Gastroesophageal sphincter (tissue), 4 donors: Measurements from ENCODE around the gene KCNMA1. TPM values are rescaled to one million over a fixed set of nuclear protein-coding genes. Genes with fewer than 3 reads are reported as not detected.

Source experiments
- ATAC-seq: fragments of 150-250 bp; one replicate; pipeline ENCODE4 v1.9.1; 2016; ENCODE audit warnings: mild to moderate bottlenecking, moderate library complexity
- H3K27ac ChIP-seq, 4 donors: fragments of 200-600 bp; sonication (generic) in 3 of 4; 1 replicate in 3 of 4; 2 replicates in 1 of 4; pipeline ENCODE4 v1.5.1; 2016 to 2019
- H3K27me3 ChIP-seq: fragments of 200-600 bp; sonication (generic); one replicate; pipeline ENCODE4 v1.5.1; 2019
- H3K36me3 ChIP-seq, 2 donors: fragments of 200-600 bp; sonication (generic); one replicate each; pipeline ENCODE4 v1.5.1; 2019; ENCODE audit warnings: control low read depth in 1 of 2
- H3K4me1 ChIP-seq, 3 donors: fragments of 200-600 bp; sonication (generic); 1 replicate in 2 of 3; 2 replicates in 1 of 3; pipeline ENCODE4 v1.5.1; 2016 to 2019; ENCODE audit warnings: control low read depth in 2 of 3
- H3K4me3 ChIP-seq, 2 donors: fragments of 200-600 bp; sonication (generic); one replicate each; pipeline ENCODE4 v1.5.1; 2019; ENCODE audit warnings: mild to moderate bottlenecking in 1 of 2, moderate library complexity in 1 of 2
- H3K9me3 ChIP-seq, 3 donors: fragments of 200-600 bp; sonication (generic); one replicate each; pipeline ENCODE4 v1.5.1; 2017 to 2019; ENCODE audit warnings: control low read depth in 2 of 3
- EP300 ChIP-seq: sonication (generic); formaldehyde crosslinking; IDR thresholded peaks from one replicate; pipeline ENCODE4 v1.6.1; 2017; ENCODE audit warnings: antibody characterized with exemption, mild to moderate bottlenecking
- POLR2A ChIP-seq, 2 donors: fragments of 450-650 bp; IDR thresholded peaks; one replicate each; pipeline ENCODE4 v1.6.1; 2017; ENCODE audit warnings: antibody characterized with exemption in 2 of 2, mild to moderate bottlenecking in 2 of 2, moderate library complexity in 1 of 2
- POLR2AphosphoS5 ChIP-seq: sonication (generic); formaldehyde crosslinking; IDR thresholded peaks from one replicate; pipeline ENCODE4 v1.6.1; 2017; ENCODE audit warnings: antibody characterized with exemption
- WGBS, 2 donors: methylation state at CpG; one replicate each; pipeline ENCODE4 v1.1.5; 2018; ENCODE audit warnings: low coverage in 1 of 2; 5-methylcytosine and 5-hydroxymethylcytosine counted together
- total RNA-seq, 4 donors: library from RNA; depleted of rRNA; stranded (reverse); fragments of >200 nt; gene quantifications; one replicate each; pipeline ENCODE4 v1.1.0, GENCODE V29; 2016
- TF ChIP-seq, protein P1 (sequence below), 4 experiments: fragments of 200-600 bp in 2 of 4; fragments of 450-650 bp in 2 of 4; sonication (generic) in 1 of 4; IDR thresholded peaks; one replicate each; pipeline ENCODE4 v1.5.1; 2017 to 2019; ENCODE audit warnings: antibody characterized with exemption in 4 of 4, mild to moderate bottlenecking in 2 of 4, moderate library complexity in 2 of 4

Gene KCNMA1
- total RNA-seq, 4 donors from 2014 or later: 168 to 389 (median 323) TPM

DNA sequence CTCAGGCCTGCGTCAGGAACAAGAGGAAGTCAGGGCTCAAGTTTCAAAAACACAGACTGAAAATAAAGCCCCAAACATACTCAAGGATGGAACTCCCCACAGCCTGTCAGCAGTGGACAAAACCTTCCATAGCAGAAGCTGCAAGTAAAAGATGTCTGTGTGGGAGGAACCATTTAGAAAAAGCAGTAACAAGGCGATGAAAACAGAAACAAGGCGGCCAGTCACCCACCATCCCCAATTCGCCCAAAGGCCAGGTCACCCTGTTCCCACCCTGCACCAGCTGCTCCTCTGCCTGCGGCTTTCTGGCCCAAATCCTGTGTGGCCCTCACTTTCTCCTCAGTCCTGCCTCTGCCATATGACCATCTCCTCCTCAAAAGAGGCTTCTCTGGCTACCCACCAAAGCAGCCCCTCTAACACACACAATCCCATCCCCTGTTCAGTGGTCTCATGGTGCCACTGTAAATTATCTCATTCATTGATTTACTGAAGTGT, 27.8 kb downstream of the KCNMA1 start:
- TF ChIP-seq POLR2AphosphoS5: no peak
- no peak for TF ChIP-seq EP300
- TF ChIP-seq, protein P1, sequence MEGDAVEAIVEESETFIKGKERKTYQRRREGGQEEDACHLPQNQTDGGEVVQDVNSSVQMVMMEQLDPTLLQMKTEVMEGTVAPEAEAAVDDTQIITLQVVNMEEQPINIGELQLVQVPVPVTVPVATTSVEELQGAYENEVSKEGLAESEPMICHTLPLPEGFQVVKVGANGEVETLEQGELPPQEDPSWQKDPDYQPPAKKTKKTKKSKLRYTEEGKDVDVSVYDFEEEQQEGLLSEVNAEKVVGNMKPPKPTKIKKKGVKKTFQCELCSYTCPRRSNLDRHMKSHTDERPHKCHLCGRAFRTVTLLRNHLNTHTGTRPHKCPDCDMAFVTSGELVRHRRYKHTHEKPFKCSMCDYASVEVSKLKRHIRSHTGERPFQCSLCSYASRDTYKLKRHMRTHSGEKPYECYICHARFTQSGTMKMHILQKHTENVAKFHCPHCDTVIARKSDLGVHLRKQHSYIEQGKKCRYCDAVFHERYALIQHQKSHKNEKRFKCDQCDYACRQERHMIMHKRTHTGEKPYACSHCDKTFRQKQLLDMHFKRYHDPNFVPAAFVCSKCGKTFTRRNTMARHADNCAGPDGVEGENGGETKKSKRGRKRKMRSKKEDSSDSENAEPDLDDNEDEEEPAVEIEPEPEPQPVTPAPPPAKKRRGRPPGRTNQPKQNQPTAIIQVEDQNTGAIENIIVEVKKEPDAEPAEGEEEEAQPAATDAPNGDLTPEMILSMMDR (IDR thresholded peaks at IDR 0.05): no peak
- no peak for TF ChIP-seq POLR2A (IDR thresholded peaks at IDR 0.05)
- no peak for ATAC-seq
- Histone ChIP-seq H3K36me3 (no peaks in the 10 kb centered on the region), H3K27ac (peak overlapping the region in 3 of 4 donors; percentile 43 to 56 (median 45)), H3K27me3 (no peaks in the 10 kb centered on the region), H3K9me3 (no peaks in the 10 kb centered on the region), H3K4me1 (peaks cover 2 to 96% (median 4%) of the 10 kb centered on the region in 3 donors), H3K4me3 (no peak overlapping the region)
- 58 to 59% methylated on average over 5 of the region's 5 CpGs for WGBS, 2 donors

- WGBS, 2 donors: 72 to 92% methylated on average over 4 to 5 of the region's 9 CpGs
- Histone ChIP-seq H3K4me1 (peaks cover 0 to 96% (median 12%) of the 10 kb centered on the region in 3 donors), H3K4me3 (no peak overlapping the region), H3K27me3 (no peaks in the 10 kb centered on the region), H3K27ac (peak overlapping the region in 1 of 4 donors; percentile 7), H3K9me3 (no peaks in the 10 kb centered on the region), H3K36me3 (no peaks in the 10 kb centered on the region)
- TF ChIP-seq POLR2AphosphoS5: no peak
- TF ChIP-seq, protein P1 (IDR thresholded peaks at IDR 0.05): no peak
- no peak for TF ChIP-seq EP300
- TF ChIP-seq POLR2A (IDR thresholded peaks at IDR 0.05): no peak
- ATAC-seq: no peak
Observed at GRCh38 chr10:77608281-77608680, 29.3 kb downstream of the KCNMA1 start.

GRCh38 chr10:77606751-77607150, 30.9 kb downstream of the KCNMA1 start:
- no peak for TF ChIP-seq POLR2A (IDR thresholded peaks at IDR 0.05)
- no peak for TF ChIP-seq POLR2AphosphoS5
- TF ChIP-seq, protein P1 (IDR thresholded peaks at IDR 0.05): no peak
- no peak for TF ChIP-seq EP300
- H3K4me3 ChIP-seq: no peak overlapping the region
- WGBS, 2 donors: 54% methylated on average over 2 of the region's 2 CpGs; no CpG with 5 or more reads in 1 of the 2 donors
- H3K9me3 ChIP-seq: no peaks in the 10 kb centered on the region
- no peak overlapping the region for H3K27ac ChIP-seq
- no peaks in the 10 kb centered on the region for H3K36me3 ChIP-seq
- ATAC-seq: no peak
- peaks cover 0 to 98% (median 20%) of the 10 kb centered on the region in 3 donors for H3K4me1 ChIP-seq
- H3K27me3 ChIP-seq: no peaks in the 10 kb centered on the region

DNA sequence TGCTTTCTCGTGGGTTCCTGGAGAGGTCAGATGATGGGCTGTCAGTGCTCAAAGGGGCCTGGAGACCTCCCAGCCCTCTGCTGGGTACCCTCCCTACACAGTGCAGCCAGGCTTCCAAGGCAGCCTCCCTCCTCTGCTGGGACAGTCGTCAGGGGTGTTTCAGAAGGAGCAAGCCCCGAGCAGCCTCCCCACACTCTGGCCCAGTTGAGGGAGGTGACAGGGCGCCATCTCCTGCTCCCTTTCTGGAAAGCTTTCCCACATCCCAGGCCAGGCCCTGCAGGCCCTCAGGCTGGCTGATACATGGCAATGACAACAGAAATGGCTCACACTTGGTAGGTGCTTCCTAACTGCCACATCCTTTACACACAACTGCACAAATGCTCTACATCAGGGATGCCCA, 32.1 kb downstream of the KCNMA1 start:
- Histone ChIP-seq H3K4me1 (peaks cover 0 to 98% (median 20%) of the 10 kb centered on the region in 3 donors), H3K27me3 (no peaks in the 10 kb centered on the region), H3K27ac (peak overlapping the region in 3 of 4 donors; percentile 31 to 70 (median 59)), H3K9me3 (no peaks in the 10 kb centered on the region), H3K4me3 (no peak overlapping the region), H3K36me3 (no peaks in the 10 kb centered on the region)
- no peak for TF ChIP-seq POLR2AphosphoS5
- no peak for TF ChIP-seq EP300
- no peak for TF ChIP-seq POLR2A (IDR thresholded peaks at IDR 0.05)
- TF ChIP-seq, protein P1 (IDR thresholded peaks at IDR 0.05): no peak
- WGBS, 2 donors: 20 to 33% methylated on average over 1 of the region's 4 CpGs
- no peak for ATAC-seq

DNA sequence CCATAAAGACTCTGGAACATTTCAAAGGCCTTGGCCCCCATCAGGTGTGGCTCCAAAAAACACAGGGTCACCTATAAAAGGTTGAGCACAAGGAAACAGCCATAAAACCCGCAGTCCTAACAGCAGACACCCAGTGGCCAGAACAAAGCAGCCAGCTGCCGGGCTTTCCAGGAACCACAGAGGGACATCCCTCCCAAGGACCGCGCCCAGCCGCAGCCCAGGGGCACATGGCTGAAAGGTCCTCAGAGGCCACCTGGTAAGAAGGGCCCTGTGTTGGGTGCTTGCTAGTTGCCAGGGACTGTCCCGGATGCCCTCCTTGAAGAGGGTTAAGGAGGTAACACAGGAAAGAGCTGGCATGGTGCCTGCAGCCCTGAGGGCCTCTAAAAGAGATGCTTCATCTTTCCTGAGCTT, 32.7 kb downstream of the KCNMA1 start:
- no peaks in the 10 kb centered on the region for H3K9me3 ChIP-seq
- no peaks in the 10 kb centered on the region for H3K36me3 ChIP-seq
- peak overlapping the region in 3 of 4 donors; percentile 31 to 70 (median 59) for H3K27ac ChIP-seq
- WGBS, 2 donors: 100% methylated on average over 1 of the region's 6 CpGs; no CpG with 5 or more reads in 1 of the 2 donors
- ATAC-seq: no peak
- no peak overlapping the region for H3K4me3 ChIP-seq
- H3K4me1 ChIP-seq: peaks cover 0 to 96% (median 20%) of the 10 kb centered on the region in 3 donors
- no peak for TF ChIP-seq POLR2A (IDR thresholded peaks at IDR 0.05)
- no peak for TF ChIP-seq EP300
- TF ChIP-seq, protein P1 (IDR thresholded peaks at IDR 0.05): no peak
- TF ChIP-seq POLR2AphosphoS5: no peak
- H3K27me3 ChIP-seq: no peaks in the 10 kb centered on the region
